ENCODE measurements around the gene CISTR.

Gene CISTR

GRCh38 chr12:53743266-53744129, 8.3 kb downstream of the CISTR start (continued):
- TF ChIP-seq, protein P1, sequence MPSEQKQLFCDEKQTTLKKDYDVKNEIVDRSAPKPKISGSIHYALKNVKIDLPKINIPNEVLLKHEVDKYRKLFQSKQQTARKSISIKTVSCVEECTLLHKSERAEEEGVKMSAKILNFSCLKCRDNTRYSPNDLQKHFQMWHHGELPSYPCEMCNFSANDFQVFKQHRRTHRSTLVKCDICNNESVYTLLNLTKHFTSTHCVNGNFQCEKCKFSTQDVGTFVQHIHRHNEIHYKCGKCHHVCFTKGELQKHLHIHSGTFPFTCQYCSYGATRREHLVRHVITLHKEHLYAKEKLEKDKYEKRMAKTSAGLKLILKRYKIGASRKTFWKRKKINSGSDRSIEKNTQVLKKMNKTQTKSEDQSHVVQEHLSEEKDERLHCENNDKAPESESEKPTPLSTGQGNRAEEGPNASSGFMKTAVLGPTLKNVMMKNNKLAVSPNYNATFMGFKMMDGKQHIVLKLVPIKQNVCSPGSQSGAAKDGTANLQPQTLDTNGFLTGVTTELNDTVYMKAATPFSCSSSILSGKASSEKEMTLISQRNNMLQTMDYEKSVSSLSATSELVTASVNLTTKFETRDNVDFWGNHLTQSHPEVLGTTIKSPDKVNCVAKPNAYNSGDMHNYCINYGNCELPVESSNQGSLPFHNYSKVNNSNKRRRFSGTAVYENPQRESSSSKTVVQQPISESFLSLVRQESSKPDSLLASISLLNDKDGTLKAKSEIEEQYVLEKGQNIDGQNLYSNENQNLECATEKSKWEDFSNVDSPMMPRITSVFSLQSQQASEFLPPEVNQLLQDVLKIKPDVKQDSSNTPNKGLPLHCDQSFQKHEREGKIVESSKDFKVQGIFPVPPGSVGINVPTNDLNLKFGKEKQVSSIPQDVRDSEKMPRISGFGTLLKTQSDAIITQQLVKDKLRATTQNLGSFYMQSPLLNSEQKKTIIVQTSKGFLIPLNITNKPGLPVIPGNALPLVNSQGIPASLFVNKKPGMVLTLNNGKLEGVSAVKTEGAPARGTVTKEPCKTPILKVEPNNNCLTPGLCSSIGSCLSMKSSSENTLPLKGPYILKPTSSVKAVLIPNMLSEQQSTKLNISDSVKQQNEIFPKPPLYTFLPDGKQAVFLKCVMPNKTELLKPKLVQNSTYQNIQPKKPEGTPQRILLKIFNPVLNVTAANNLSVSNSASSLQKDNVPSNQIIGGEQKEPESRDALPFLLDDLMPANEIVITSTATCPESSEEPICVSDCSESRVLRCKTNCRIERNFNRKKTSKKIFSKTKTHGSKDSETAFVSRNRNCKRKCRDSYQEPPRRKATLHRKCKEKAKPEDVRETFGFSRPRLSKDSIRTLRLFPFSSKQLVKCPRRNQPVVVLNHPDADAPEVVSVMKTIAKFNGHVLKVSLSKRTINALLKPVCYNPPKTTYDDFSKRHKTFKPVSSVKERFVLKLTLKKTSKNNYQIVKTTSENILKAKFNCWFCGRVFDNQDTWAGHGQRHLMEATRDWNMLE (tag by site-specific recombination; conservative IDR thresholded peaks at IDR 0.05; ENCODE audit: low read depth), result 0 out of 2 replicates have a peak, but pooled peaks have one; percentile 12
- TF ChIP-seq ZNF423 (tag by site-specific recombination; IDR thresholded peaks at IDR 0.05), result no peak
- TF ChIP-seq, protein P2, sequence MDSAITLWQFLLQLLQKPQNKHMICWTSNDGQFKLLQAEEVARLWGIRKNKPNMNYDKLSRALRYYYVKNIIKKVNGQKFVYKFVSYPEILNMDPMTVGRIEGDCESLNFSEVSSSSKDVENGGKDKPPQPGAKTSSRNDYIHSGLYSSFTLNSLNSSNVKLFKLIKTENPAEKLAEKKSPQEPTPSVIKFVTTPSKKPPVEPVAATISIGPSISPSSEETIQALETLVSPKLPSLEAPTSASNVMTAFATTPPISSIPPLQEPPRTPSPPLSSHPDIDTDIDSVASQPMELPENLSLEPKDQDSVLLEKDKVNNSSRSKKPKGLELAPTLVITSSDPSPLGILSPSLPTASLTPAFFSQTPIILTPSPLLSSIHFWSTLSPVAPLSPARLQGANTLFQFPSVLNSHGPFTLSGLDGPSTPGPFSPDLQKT (IDR thresholded peaks at IDR 0.05; ENCODE audit: borderline replicate concordance, low read depth, low read length), result no peak
- no peak for TF ChIP-seq ZNF830 (tag by site-specific recombination; IDR thresholded peaks at IDR 0.05; ENCODE audit: low read depth)
- no peak for TF ChIP-seq ZNF544 (tag by site-specific recombination; IDR thresholded peaks at IDR 0.05)

DNA sequence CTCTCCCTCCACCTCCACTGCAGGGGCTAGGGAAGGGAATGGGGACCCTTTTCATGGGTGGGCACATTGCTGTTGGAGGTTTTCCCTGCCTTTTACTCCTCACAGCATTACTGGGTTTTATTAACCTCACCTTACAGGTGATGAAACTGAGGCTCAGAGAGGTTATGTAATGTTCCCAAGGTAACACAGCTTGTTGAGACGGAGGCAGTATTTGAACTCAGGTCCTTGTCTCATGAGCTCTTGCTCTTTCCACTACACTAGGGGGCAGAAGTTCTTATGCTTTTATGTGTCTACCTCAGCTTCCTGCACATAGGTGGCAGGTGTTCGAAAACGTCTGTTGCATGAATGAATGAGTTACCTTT, 11.7 kb downstream of the CISTR start:
- Histone ChIP-seq H3K4me3 (ENCODE audit: low read depth, low read length) (no peak overlapping the region), H3K4me1 (ENCODE audit: control insufficient read depth, insufficient read depth, low read length) (peaks cover 7% of the 10 kb centered on the region), H3K9me3 (ENCODE audit: control insufficient read depth, insufficient read depth, low read depth, low read length) (no peaks in the 10 kb centered on the region), H3K36me3 (ENCODE audit: control insufficient read depth in 2 of 2, insufficient read depth in 1 of 2, low read length in 2 of 2) (no peaks in the 10 kb centered on the region), H3K27ac (ENCODE audit: extremely low read depth, low read depth, low read length) (no peak overlapping the region)
- ChIA-PET POLR2A (no interaction called here), CTCF (interaction anchor here (0.7 to 12.6 kb wide), 3 partner anchors 18 to 633 kb away, joined by 3 to 915 read pairs (median 3); no protein-coding TSS in a partner anchor)
- TF ChIP-seq ZNF549 (tag by site-specific recombination; IDR thresholded peaks at IDR 0.05) (no peak), ZNF768 (tag by site-specific recombination; IDR thresholded peaks at IDR 0.05) (peak; percentile 99; the same call in 1 of the 2 replicates), ZNF24 (tag by site-specific recombination; IDR thresholded peaks at IDR 0.05) (peak; percentile 75; the same call in 1 of the 2 replicates), SCRT2 (tag by site-specific recombination; IDR thresholded peaks at IDR 0.05) (peak; percentile 5; the same call in 1 of the 2 replicates), ZNF580 (tag by site-specific recombination; IDR thresholded peaks at IDR 0.05) (peak; percentile 95), ZNF530 (tag by site-specific recombination; IDR thresholded peaks at IDR 0.05; ENCODE audit: low read depth) (0 out of 2 replicates have a peak, but pooled peaks have one; percentile 8)

DNA sequence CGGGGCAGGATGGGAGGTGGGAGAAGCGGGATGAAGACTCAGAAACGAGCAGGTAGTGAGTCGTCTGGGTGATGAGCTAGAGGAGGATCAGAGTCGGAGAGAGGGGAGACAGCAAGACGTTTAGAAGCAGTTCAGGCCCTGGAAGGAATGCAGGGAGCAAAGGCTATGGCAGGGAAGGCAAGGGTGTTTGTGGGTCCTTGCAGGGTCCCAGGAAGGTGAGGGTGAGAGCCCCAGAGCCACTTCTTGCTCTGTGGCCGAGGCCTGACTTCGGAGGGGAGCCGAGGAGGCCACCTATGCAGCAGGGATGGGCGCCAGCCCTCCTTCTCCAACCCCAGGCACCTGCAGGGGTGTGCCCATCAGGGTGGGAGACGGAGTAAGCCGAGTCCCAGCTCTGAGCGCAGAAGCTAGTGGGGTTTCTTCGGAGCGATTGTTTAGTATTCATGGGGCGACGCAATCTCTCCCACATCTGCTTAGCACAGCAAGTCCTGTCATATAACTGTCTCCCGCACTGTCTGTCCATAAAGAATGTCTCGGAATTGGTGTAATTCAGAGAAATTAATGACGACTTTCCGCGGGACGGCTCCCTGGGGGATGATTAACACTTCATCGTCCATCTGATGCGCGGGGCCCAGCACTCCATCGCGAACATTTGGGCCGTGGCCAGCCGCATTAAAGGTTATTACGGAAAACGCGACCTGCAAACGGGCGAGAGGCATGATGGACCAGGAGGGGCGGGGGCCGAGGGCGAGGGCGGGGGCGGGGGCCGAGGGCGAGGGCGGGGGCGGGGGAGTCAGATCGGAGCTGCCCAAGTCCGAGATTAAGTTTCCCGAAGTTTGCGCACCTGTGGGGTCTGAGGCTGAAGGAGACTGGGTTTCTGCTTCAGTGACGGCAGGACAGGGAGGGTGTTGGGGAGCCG, 12.3 kb downstream of the CISTR start:
- Histone ChIP-seq H3K4me1 (ENCODE audit: control insufficient read depth, insufficient read depth, low read length) (peaks cover 7% of the 10 kb centered on the region), H3K4me3 (ENCODE audit: low read depth, low read length) (no peak overlapping the region), H3K27ac (ENCODE audit: extremely low read depth, low read depth, low read length) (peak overlapping the region; percentile 54; the same call in 1 of the 2 replicates), H3K36me3 (ENCODE audit: control insufficient read depth in 2 of 2, insufficient read depth in 1 of 2, low read length in 2 of 2) (no peaks in the 10 kb centered on the region), H3K9me3 (ENCODE audit: control insufficient read depth, insufficient read depth, low read depth, low read length) (no peaks in the 10 kb centered on the region)
- POLR2A ChIA-PET, result no interaction called here
- CTCF ChIA-PET, result interaction anchor here (0.7 to 18.2 kb wide), 7 partner anchors 5 to 634 kb away, joined by 3 to 915 read pairs (median 3); no protein-coding TSS in a partner anchor
- no peak for TF ChIP-seq ZNF549 (tag by site-specific recombination; IDR thresholded peaks at IDR 0.05)
- TF ChIP-seq FEZF1 (tag by site-specific recombination; IDR thresholded peaks at IDR 0.05), result peak; percentile 83
- no peak for TF ChIP-seq WT1 (tag by site-specific recombination; IDR thresholded peaks at IDR 0.05)
- TF ChIP-seq ZBTB44 (tag by site-specific recombination; IDR thresholded peaks at IDR 0.05), result no peak; the same call in 1 of the 2 replicates
- TF ChIP-seq SP7 (tag by site-specific recombination; IDR thresholded peaks at IDR 0.05), result peak; percentile 77
- TF ChIP-seq, protein P3, sequence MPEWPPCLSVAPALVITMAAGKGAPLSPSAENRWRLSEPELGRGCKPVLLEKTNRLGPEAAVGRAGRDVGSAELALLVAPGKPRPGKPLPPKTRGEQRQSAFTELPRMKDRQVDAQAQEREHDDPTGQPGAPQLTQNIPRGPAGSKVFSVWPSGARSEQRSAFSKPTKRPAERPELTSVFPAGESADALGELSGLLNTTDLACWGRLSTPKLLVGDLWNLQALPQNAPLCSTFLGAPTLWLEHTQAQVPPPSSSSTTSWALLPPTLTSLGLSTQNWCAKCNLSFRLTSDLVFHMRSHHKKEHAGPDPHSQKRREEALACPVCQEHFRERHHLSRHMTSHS (tag by site-specific recombination; IDR thresholded peaks at IDR 0.05), result peak; percentile 97
- no peak for TF ChIP-seq TRIM28 (IDR thresholded peaks at IDR 0.05; ENCODE audit: borderline replicate concordance, low read length)
- peak; percentile 36; the same call in 1 of the 2 replicates for TF ChIP-seq SCRT2 (tag by site-specific recombination; IDR thresholded peaks at IDR 0.05)
- 0 out of 2 replicates have a peak, but pooled peaks have one; percentile 17 for TF ChIP-seq ZNF792 (tag by site-specific recombination; IDR thresholded peaks at IDR 0.05)
- TF ChIP-seq ZNF157 (tag by site-specific recombination; IDR thresholded peaks at IDR 0.05), result no peak

Measured in HEK293 (cell line).